Vagina (tissue), 2 donors: ENCODE measurements around the gene CPT1A. TPM values are rescaled to one million over a fixed set of nuclear protein-coding genes. Genes with fewer than 3 reads are reported as not detected.

Experiments used
- DNase-seq, 2 donors: peaks; one replicate each; pipeline ENCODE4 v3.0.0-alpha.2; 2017; ENCODE audit errors: extremely low spot score in 2 of 2
- H3K27ac ChIP-seq: fragments of 200-600 bp; sonication (generic); one replicate; pipeline ENCODE4 v1.5.1; 2019
- H3K27me3 ChIP-seq: fragments of 200-600 bp; sonication (generic); one replicate; pipeline ENCODE4 v1.5.1; 2019
- H3K36me3 ChIP-seq, 2 donors: fragments of 200-600 bp; sonication (generic); one replicate each; pipeline ENCODE4 v1.5.1; 2017 to 2019
- H3K4me1 ChIP-seq: fragments of 200-600 bp; sonication (generic); one replicate; pipeline ENCODE4 v1.5.1; 2019
- H3K4me3 ChIP-seq, 2 donors: fragments of 200-600 bp; sonication (generic); 1 replicate in 1 of 2; 2 replicates in 1 of 2; pipeline ENCODE4 v1.5.1; 2016 to 2019
- H3K9me3 ChIP-seq: fragments of 200-600 bp; sonication (generic); one replicate; pipeline ENCODE4 v1.5.1; 2019
- CTCF ChIP-seq, 3 experiments: fragments of 450-650 bp in 2 of 3; fragments of 200-600 bp in 1 of 3; sonication (generic) in 1 of 3; IDR thresholded peaks; one replicate each; pipeline ENCODE4 v1.5.1; 2017 to 2019; ENCODE audit warnings: antibody characterized with exemption in 3 of 3, mild to moderate bottlenecking in 2 of 3, moderate library complexity in 2 of 3
- POLR2A ChIP-seq, 2 donors: fragments of 450-650 bp; IDR thresholded peaks; one replicate each; pipeline ENCODE4 v1.6.1; 2017; ENCODE audit warnings: antibody characterized with exemption in 2 of 2, mild to moderate bottlenecking in 2 of 2, moderate library complexity in 2 of 2
- POLR2AphosphoS5 ChIP-seq, 2 donors: sonication (generic); formaldehyde crosslinking; IDR thresholded peaks; one replicate each; pipeline ENCODE4 v1.9.0; 2017; ENCODE audit warnings: antibody characterized with exemption in 2 of 2, mild to moderate bottlenecking in 2 of 2, low read depth in 1 of 2; ENCODE audit not compliant: insufficient read depth in 1 of 2
- intact Hi-C: fragments of 100-400 bp; cut with DNase I; formaldehyde crosslinking; loops from one replicate; pipeline ENCODE4 v1.15.1; 2023
- total RNA-seq: library from RNA; depleted of rRNA; stranded (reverse); fragments of >200 nt; gene quantifications from one replicate; pipeline ENCODE4 v1.2.3, GENCODE V29; 2016

Gene CPT1A
- total RNA-seq, 1 donor from 2014 or later, result 80.8 TPM

GRCh38 chr11:68761801-68762200 lies 79.9 kb downstream of the CPT1A start:
- no peak overlapping the region for H3K27ac ChIP-seq
- H3K27me3 ChIP-seq, result no peaks in the 10 kb centered on the region
- H3K36me3 ChIP-seq, result peaks cover 0 to 61% of the 10 kb centered on the region in 2 donors
- no peak overlapping the region for H3K4me3 ChIP-seq
- H3K9me3 ChIP-seq, result no peaks in the 10 kb centered on the region
- no peak for TF ChIP-seq CTCF (IDR thresholded peaks at IDR 0.05)
- TF ChIP-seq POLR2AphosphoS5 (IDR thresholded peaks at IDR 0.05; ENCODE audit: insufficient read depth in 1 of 2, low read depth in 1 of 2), result no peak
- TF ChIP-seq POLR2A (IDR thresholded peaks at IDR 0.05), result no peak
- intact Hi-C loops, result no loop called here
- H3K4me1 ChIP-seq, result no peaks in the 10 kb centered on the region
- no peak for DNase-seq

- Histone ChIP-seq H3K36me3 (peaks cover 0 to 55% of the 10 kb centered on the region in 2 donors), H3K27ac (no peak overlapping the region), H3K4me3 (no peak overlapping the region), H3K9me3 (no peaks in the 10 kb centered on the region), H3K4me1 (no peaks in the 10 kb centered on the region), H3K27me3 (no peaks in the 10 kb centered on the region)
- TF ChIP-seq POLR2A (IDR thresholded peaks at IDR 0.05) (no peak), POLR2AphosphoS5 (IDR thresholded peaks at IDR 0.05; ENCODE audit: insufficient read depth in 1 of 2, low read depth in 1 of 2) (no peak), CTCF (IDR thresholded peaks at IDR 0.05) (no peak)
- no peak for DNase-seq
- intact Hi-C loops, result no loop called here
Measured at GRCh38 chr11:68759991-68760390, 81.7 kb downstream of the CPT1A start.

- Histone ChIP-seq H3K9me3 (no peaks in the 10 kb centered on the region), H3K4me1 (no peaks in the 10 kb centered on the region), H3K4me3 (no peak overlapping the region), H3K27ac (no peak overlapping the region), H3K36me3 (peaks cover 0 to 51% of the 10 kb centered on the region in 2 donors), H3K27me3 (no peaks in the 10 kb centered on the region)
- TF ChIP-seq CTCF (IDR thresholded peaks at IDR 0.05) (no peak), POLR2A (IDR thresholded peaks at IDR 0.05) (no peak), POLR2AphosphoS5 (IDR thresholded peaks at IDR 0.05; ENCODE audit: insufficient read depth in 1 of 2, low read depth in 1 of 2) (no peak)
- DNase-seq, result no peak
- intact Hi-C loops, result no loop called here
Measured at GRCh38 chr11:68757711-68758110, 84.0 kb downstream of the CPT1A start.

- intact Hi-C loops, result no loop called here
- peaks cover 8% of the 10 kb centered on the region for H3K4me1 ChIP-seq
- H3K27ac ChIP-seq, result no peak overlapping the region
- H3K4me3 ChIP-seq, result no peak overlapping the region
- DNase-seq, result no peak
- TF ChIP-seq CTCF (IDR thresholded peaks at IDR 0.05) (no peak), POLR2A (IDR thresholded peaks at IDR 0.05) (no peak), POLR2AphosphoS5 (IDR thresholded peaks at IDR 0.05; ENCODE audit: insufficient read depth in 1 of 2, low read depth in 1 of 2) (no peak)
- H3K27me3 ChIP-seq, result no peaks in the 10 kb centered on the region
- H3K9me3 ChIP-seq, result no peaks in the 10 kb centered on the region
- H3K36me3 ChIP-seq, result peaks cover 0 to 39% of the 10 kb centered on the region in 2 donors
Measured at GRCh38 chr11:68756171-68756766, 85.4 kb downstream of the CPT1A start.

- DNase-seq, result no peak
- Histone ChIP-seq H3K27me3 (no peaks in the 10 kb centered on the region), H3K9me3 (no peaks in the 10 kb centered on the region), H3K4me1 (peaks cover 12% of the 10 kb centered on the region), H3K27ac (no peak overlapping the region), H3K4me3 (no peak overlapping the region), H3K36me3 (peaks cover 0 to 16% of the 10 kb centered on the region in 2 donors)
- intact Hi-C loops, result no loop called here
- no peak for TF ChIP-seq POLR2A (IDR thresholded peaks at IDR 0.05)
- no peak for TF ChIP-seq POLR2AphosphoS5 (IDR thresholded peaks at IDR 0.05; ENCODE audit: insufficient read depth in 1 of 2, low read depth in 1 of 2)
- TF ChIP-seq CTCF (IDR thresholded peaks at IDR 0.05), result no peak
Measured at GRCh38 chr11:68753300-68753699, 88.4 kb downstream of the CPT1A start.
